ENCODE measurements around the gene SEPTIN14. TPM values are rescaled to one million over a fixed set of nuclear protein-coding genes. Genes with fewer than 3 reads are reported as not detected.

The SEPTIN14 gene
- total and polyA plus RNA-seq, 2 of the 8 experiments (the other 6 are each of a cell fraction or from before 2014, with no cell fraction given) = not detected

- TF ChIP-seq CHD7 (IDR thresholded peaks at IDR 0.05; ENCODE audit: insufficient replicate concordance, low read length) (no peak), ATF3 (IDR thresholded peaks at IDR 0.05; ENCODE audit: insufficient read depth, low read depth, low read length) (no peak), SRF (IDR thresholded peaks at IDR 0.05; ENCODE audit: low read depth, low read length) (no peak), GABPA (IDR thresholded peaks at IDR 0.05; ENCODE audit: borderline replicate concordance, insufficient read depth, low read length) (no peak), YY1 (IDR thresholded peaks at IDR 0.05; ENCODE audit: low read depth, low read length) (no peak), BRCA1 (IDR thresholded peaks at IDR 0.05; ENCODE audit: low read depth, low read length) (no peak), SP1 (IDR thresholded peaks at IDR 0.05; ENCODE audit: low read depth, low read length) (no peak)
- TF ChIP-seq, protein P1, sequence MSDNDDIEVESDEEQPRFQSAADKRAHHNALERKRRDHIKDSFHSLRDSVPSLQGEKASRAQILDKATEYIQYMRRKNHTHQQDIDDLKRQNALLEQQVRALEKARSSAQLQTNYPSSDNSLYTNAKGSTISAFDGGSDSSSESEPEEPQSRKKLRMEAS (IDR thresholded peaks at IDR 0.05) = no peak
Observed at GRCh38 chr7:55898287-55898686, 35.7 kb upstream of the SEPTIN14 start (continued).
